ENCODE measurements around the gene SEMA3D. TPM values are rescaled to one million over a fixed set of nuclear protein-coding genes. Genes with fewer than 3 reads are reported as not detected.

Gene SEMA3D
- total and polyA plus RNA-seq, 2 experiments from 2014 or later, result 1.5 to 7.2 TPM

- H3K27ac ChIP-seq (ENCODE audit: low read depth), result no peak overlapping the region
- no peak overlapping the region for H3K4me2 ChIP-seq
- H3K4me1 Mint-ChIP-seq, result no peaks in the 10 kb centered on the region
- H4K20me1 ChIP-seq (replicated peaks; ENCODE audit: insufficient read depth), result no peaks in the 10 kb centered on the region
- no peaks in the 10 kb centered on the region for H3K9me2 ChIP-seq (ENCODE audit: insufficient read depth)
- no peaks in the 10 kb centered on the region for H3K36me3 Mint-ChIP-seq (ENCODE audit: low read depth)
- no peaks in the 10 kb centered on the region for H3K79me2 ChIP-seq (replicated peaks; ENCODE audit: insufficient read depth)
- no peaks in the 10 kb centered on the region for H3K36me3 ChIP-seq (ENCODE audit: insufficient read depth)
- no peak overlapping the region for H2AFZ ChIP-seq
- H3F3A ChIP-seq (replicated peaks; ENCODE audit: low read depth), result no peaks in the 10 kb centered on the region
- H3K4me3 ChIP-seq, result no peak overlapping the region
- no peaks in the 10 kb centered on the region for H3K27me3 Mint-ChIP-seq (ENCODE audit: insufficient read depth, low read depth, poor library complexity)
- DNase-seq (ENCODE audit: low spot score) (no peak), ATAC-seq (no peak)
- TF ChIP-seq EZH2phosphoT487 (IDR thresholded peaks at IDR 0.05; ENCODE audit: unreplicated experiment), result no peak
- no peak overlapping the region for H3K4me3 Mint-ChIP-seq
- no peaks in the 10 kb centered on the region for H3K4me1 ChIP-seq (ENCODE audit: insufficient read depth)
- H3K27ac Mint-ChIP-seq, result no peak overlapping the region
- H3K27me3 ChIP-seq (ENCODE audit: insufficient read depth), result no peaks in the 10 kb centered on the region
- no peaks in the 10 kb centered on the region for H3K9me3 Mint-ChIP-seq
Observed at GRCh38 chr7:84971360-84971759, 215.5 kb downstream of the SEMA3D start.

GRCh38 chr7:84970670-84971069 lies 216.2 kb downstream of the SEMA3D start:
- H4K20me1 ChIP-seq (replicated peaks; ENCODE audit: insufficient read depth), result no peaks in the 10 kb centered on the region
- no peak overlapping the region; the same call in 1 of the 2 replicates for H2AFZ ChIP-seq
- no peaks in the 10 kb centered on the region for H3F3A ChIP-seq (replicated peaks; ENCODE audit: low read depth)
- H3K27ac ChIP-seq (ENCODE audit: low read depth), result no peak overlapping the region
- no peak for ATAC-seq
- H3K36me3 ChIP-seq (ENCODE audit: insufficient read depth), result no peaks in the 10 kb centered on the region
- Mint-ChIP-seq H3K36me3 (ENCODE audit: low read depth) (no peaks in the 10 kb centered on the region), H3K27me3 (ENCODE audit: insufficient read depth, low read depth, poor library complexity) (no peaks in the 10 kb centered on the region), H3K4me1 (no peaks in the 10 kb centered on the region), H3K4me3 (no peak overlapping the region), H3K9me3 (no peaks in the 10 kb centered on the region), H3K27ac (no peak overlapping the region)
- DNase-seq (ENCODE audit: low spot score), result no peak
- no peak overlapping the region for H3K4me3 ChIP-seq
- no peaks in the 10 kb centered on the region for H3K9me2 ChIP-seq (ENCODE audit: insufficient read depth)
- H3K27me3 ChIP-seq (ENCODE audit: insufficient read depth), result no peaks in the 10 kb centered on the region
- no peaks in the 10 kb centered on the region for H3K79me2 ChIP-seq (replicated peaks; ENCODE audit: insufficient read depth)
- no peak overlapping the region for H3K4me2 ChIP-seq
- H3K4me1 ChIP-seq (ENCODE audit: insufficient read depth), result no peaks in the 10 kb centered on the region
- TF ChIP-seq NANOG (IDR thresholded peaks at IDR 0.05; ENCODE audit: borderline replicate concordance), result no peak
- no peak for TF ChIP-seq EZH2 (IDR thresholded peaks at IDR 0.05; ENCODE audit: low read depth, unreplicated experiment)
- TF ChIP-seq, protein P1, sequence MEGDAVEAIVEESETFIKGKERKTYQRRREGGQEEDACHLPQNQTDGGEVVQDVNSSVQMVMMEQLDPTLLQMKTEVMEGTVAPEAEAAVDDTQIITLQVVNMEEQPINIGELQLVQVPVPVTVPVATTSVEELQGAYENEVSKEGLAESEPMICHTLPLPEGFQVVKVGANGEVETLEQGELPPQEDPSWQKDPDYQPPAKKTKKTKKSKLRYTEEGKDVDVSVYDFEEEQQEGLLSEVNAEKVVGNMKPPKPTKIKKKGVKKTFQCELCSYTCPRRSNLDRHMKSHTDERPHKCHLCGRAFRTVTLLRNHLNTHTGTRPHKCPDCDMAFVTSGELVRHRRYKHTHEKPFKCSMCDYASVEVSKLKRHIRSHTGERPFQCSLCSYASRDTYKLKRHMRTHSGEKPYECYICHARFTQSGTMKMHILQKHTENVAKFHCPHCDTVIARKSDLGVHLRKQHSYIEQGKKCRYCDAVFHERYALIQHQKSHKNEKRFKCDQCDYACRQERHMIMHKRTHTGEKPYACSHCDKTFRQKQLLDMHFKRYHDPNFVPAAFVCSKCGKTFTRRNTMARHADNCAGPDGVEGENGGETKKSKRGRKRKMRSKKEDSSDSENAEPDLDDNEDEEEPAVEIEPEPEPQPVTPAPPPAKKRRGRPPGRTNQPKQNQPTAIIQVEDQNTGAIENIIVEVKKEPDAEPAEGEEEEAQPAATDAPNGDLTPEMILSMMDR (conservative IDR thresholded peaks at IDR 0.05; ENCODE audit: low read depth in 2 of 2), result no peak
- TF ChIP-seq ZNF462 (CRISPR knock-in tag; IDR thresholded peaks at IDR 0.05), result no peak
- no peak for TF ChIP-seq JUNB (IDR thresholded peaks at IDR 0.05; ENCODE audit: unreplicated experiment)
- no peak for TF ChIP-seq STAT1 (IDR thresholded peaks at IDR 0.05; ENCODE audit: unreplicated experiment)
- TF ChIP-seq EZH2phosphoT487 (IDR thresholded peaks at IDR 0.05; ENCODE audit: unreplicated experiment), result no peak
- TF ChIP-seq ZNF331 (CRISPR knock-in tag; IDR thresholded peaks at IDR 0.05; ENCODE audit: low read depth), result no peak
- no peak for TF ChIP-seq POLR2AphosphoS5 (IDR thresholded peaks at IDR 0.05; ENCODE audit: low read depth)
- TF ChIP-seq, protein P2, sequence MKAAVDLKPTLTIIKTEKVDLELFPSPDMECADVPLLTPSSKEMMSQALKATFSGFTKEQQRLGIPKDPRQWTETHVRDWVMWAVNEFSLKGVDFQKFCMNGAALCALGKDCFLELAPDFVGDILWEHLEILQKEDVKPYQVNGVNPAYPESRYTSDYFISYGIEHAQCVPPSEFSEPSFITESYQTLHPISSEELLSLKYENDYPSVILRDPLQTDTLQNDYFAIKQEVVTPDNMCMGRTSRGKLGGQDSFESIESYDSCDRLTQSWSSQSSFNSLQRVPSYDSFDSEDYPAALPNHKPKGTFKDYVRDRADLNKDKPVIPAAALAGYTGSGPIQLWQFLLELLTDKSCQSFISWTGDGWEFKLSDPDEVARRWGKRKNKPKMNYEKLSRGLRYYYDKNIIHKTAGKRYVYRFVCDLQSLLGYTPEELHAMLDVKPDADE (IDR thresholded peaks at IDR 0.05), result no peak

Data from GM23338 (cell line).